Common myeloid progenitor, CD34-positive (primary cell): Measurements from ENCODE around the gene DMRT2.

Source experiments
- CTCF ChIA-PET: fragments of 350-600 bp; sonication (Branson Sonifier 250); formaldehyde crosslinking; loops from one replicate; lab custom pipeline; 2021; ENCODE audit warnings: antibody characterized with exemption; lab: Charles Lee
- POLR2A ChIA-PET: fragments of 350-600 bp; sonication (Branson Sonifier 250); formaldehyde crosslinking; loops from one replicate; lab custom pipeline; 2021; ENCODE audit warnings: antibody characterized with exemption; lab: Charles Lee
- DNase-seq, 3 donors: peaks; one replicate each; pipeline versions ENCODE4 v3.0.0 to v3.0.0-alpha.2; 2013
- H3K27ac ChIP-seq, 2 experiments: 1 replicate in 1 of 2; 2 replicates in 1 of 2; pipeline ENCODE4 v1.7.0; 2013; ENCODE audit warnings: inconsistent platforms in 2 of 2, low read length in 2 of 2, mild to moderate bottlenecking in 2 of 2, low read depth in 1 of 2, moderate library complexity in 1 of 2; ENCODE audit not compliant: severe bottlenecking in 2 of 2, insufficient read depth in 1 of 2, poor library complexity in 1 of 2
- H3K27me3 ChIP-seq, 5 experiments: replicated peaks in 2 of 5; 1 replicate in 3 of 5; 2 replicates in 2 of 5; pipeline versions ENCODE4 v1.6.1 to v1.7.0; 2013; ENCODE audit warnings: low read length in 4 of 5, mild to moderate bottlenecking in 2 of 5, moderate library complexity in 2 of 5, inconsistent platforms in 1 of 5; ENCODE audit not compliant: insufficient read depth in 5 of 5, control insufficient read depth in 4 of 5
- H3K36me3 ChIP-seq, 4 experiments: 1 replicate in 2 of 4; 2 replicates in 2 of 4; pipeline versions ENCODE4 v1.6.1 to v1.7.0; 2013; ENCODE audit warnings: low read length in 3 of 4, control low read depth in 1 of 4, mild to moderate bottlenecking in 1 of 4; ENCODE audit not compliant: control insufficient read depth in 4 of 4, insufficient read depth in 4 of 4
- H3K4me1 ChIP-seq, 4 experiments: 1 replicate in 3 of 4; 2 replicates in 1 of 4; pipeline versions ENCODE4 v1.6.1 to v1.7.1; 2013; ENCODE audit warnings: low read length in 3 of 4, mild to moderate bottlenecking in 3 of 4, control low read depth in 1 of 4, inconsistent platforms in 1 of 4, moderate library complexity in 1 of 4; ENCODE audit not compliant: control insufficient read depth in 4 of 4, insufficient read depth in 4 of 4; ENCODE audit errors: control extremely low read depth in 1 of 4
- H3K4me3 ChIP-seq, 7 experiments: 1 replicate in 4 of 7; 2 replicates in 3 of 7; pipeline versions ENCODE4 v1.5.1 to v1.7.0; 2013; ENCODE audit warnings: mild to moderate bottlenecking in 7 of 7, low read length in 6 of 7, moderate library complexity in 6 of 7, inconsistent platforms in 2 of 7, low read depth in 2 of 7, control low read depth in 1 of 7; ENCODE audit not compliant: insufficient read depth in 4 of 7, control insufficient read depth in 1 of 7; ENCODE audit errors: extremely low read depth in 1 of 7
- H3K9me3 ChIP-seq, 5 experiments: 1 replicate in 4 of 5; 2 replicates in 1 of 5; pipeline versions ENCODE4 v1.6.1 to v1.7.1; 2013; ENCODE audit warnings: low read length in 4 of 5, mild to moderate bottlenecking in 2 of 5, inconsistent platforms in 1 of 5, low read depth in 1 of 5, moderate library complexity in 1 of 5; ENCODE audit not compliant: control insufficient read depth in 4 of 5, insufficient read depth in 2 of 5; ENCODE audit errors: control extremely low read depth in 1 of 5
- WGBS: methylation state at CpG from one replicate; pipeline ENCODE4 v1.1.5; 2013; ENCODE audit not compliant: insufficient coverage; 5-methylcytosine and 5-hydroxymethylcytosine counted together

Gene DMRT2

DNA sequence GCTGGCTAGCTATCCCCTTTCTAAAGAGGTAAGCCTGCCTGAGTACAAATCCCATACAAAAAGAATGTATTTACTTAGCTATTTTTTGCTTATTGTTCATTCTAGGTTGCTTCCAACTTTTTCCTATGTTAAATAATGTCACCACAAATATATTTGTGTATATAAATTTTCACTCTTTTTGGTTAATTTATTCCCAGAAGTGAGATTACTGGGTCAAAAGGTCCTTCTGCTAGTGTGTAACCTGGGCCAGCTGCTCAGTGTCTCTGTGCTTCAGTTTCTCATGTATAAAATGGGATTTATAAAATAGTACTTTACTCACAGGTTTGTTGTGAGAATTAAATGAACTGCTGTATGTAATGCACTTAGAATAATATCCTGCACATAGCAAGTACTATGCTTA, 23.9 kb upstream of the DMRT2 start:
- Histone ChIP-seq H3K36me3 (no peaks in the 10 kb centered on the region), H3K9me3 (peaks cover 0 to 17% (median 4%) of the 10 kb centered on the region in 5 experiments), H3K27me3 (peaks cover 2 to 69% (median 15%) of the 10 kb centered on the region in 5 experiments), H3K4me1 (no peaks in the 10 kb centered on the region), H3K27ac (no peak overlapping the region), H3K4me3 (no peak overlapping the region)
- ChIA-PET POLR2A (no interaction called here), CTCF (no interaction called here)
- no peak for DNase-seq

DNA sequence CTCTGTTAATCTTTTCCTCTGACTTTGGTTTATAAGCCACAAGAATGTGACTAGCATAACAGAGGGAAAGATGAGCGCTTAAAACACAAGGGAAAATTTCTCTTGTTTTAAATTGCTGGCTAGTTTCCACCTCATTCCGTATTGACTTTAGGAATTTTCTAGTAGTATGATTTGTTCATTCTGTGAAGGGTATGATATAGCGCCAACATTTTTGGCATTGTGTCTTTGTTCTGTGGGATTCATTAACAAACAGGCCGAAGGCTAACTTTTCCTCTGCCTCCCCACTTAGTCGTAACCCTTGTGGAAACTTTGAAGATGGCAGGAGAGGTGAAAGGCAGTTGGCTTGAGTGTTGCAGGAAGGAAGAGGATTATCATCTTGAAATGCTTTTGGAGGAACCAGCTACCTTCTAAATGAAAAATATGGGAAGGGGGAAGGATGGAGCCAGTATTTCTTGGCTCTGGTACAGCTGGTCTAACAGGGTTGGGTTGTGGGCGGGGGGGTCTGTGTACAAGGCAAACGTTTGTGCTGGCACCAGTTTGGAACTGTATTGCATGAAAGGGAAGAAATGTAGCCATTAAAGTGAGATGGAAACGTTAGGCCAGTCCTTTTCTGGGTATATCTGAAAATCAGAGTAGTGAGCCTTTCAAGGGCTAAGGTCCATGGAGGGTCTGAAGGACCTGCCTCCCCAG, 21.5 kb upstream of the DMRT2 start:
- CTCF ChIA-PET: interaction anchor here (1.2 to 1.7 kb wide), 2 partner anchors 16 to 47 kb away, joined by 3 read pairs; no protein-coding TSS in a partner anchor

DNA sequence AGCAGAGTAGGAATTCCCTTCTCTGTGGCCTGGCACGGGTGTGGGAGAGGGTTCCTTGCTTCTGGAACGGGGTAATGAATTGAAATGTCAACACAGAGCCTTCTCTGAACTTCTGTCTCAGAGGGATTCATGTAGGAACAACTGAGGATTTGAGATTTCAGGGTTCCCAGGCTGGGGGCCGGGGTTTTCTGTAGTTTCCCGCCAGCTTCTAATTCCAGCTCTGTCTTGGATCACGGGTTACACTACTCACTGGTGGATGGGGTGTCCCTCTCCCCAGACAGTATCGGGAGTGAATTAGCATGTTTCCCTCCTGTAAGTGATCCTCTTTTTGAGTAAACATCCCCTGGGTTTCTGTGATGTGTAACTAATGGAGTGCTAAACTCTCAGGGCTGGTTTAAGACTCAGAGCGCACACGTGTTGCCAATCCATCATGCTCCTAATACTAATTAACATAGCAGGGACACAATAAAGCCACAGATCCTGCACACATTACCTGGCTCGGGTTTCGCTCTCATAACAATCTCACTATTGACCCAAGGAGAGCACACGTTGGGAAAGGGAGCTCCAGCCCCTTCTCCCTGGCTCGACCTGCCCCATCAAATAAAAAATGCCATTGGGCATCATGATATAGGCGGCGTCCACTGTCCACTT, 18.1 kb upstream of the DMRT2 start:
- H3K4me1 ChIP-seq: no peaks in the 10 kb centered on the region
- H3K27ac ChIP-seq: no peak overlapping the region
- CTCF ChIA-PET: no interaction called here
- WGBS: 82% methylated on average over 13 of the region's 14 CpGs
- POLR2A ChIA-PET: no interaction called here
- no peak for DNase-seq
- no peaks in the 10 kb centered on the region for H3K36me3 ChIP-seq
- H3K9me3 ChIP-seq: no peaks in the 10 kb centered on the region
- H3K4me3 ChIP-seq: no peak overlapping the region
- H3K27me3 ChIP-seq: peaks cover 6 to 75% (median 14%) of the 10 kb centered on the region in 5 experiments

More for the DNA sequence above, 21.5 kb upstream of the DMRT2 start:
- POLR2A ChIA-PET: no interaction called here
- Histone ChIP-seq H3K9me3 (peaks cover 0 to 4% (median 0%) of the 10 kb centered on the region in 5 experiments), H3K4me1 (no peaks in the 10 kb centered on the region), H3K36me3 (no peaks in the 10 kb centered on the region), H3K4me3 (no peak overlapping the region), H3K27me3 (peaks cover 4 to 78% (median 17%) of the 10 kb centered on the region in 5 experiments), H3K27ac (no peak overlapping the region)
- WGBS: 83% methylated on average over 8 of the region's 8 CpGs
- DNase-seq: no peak

DNA sequence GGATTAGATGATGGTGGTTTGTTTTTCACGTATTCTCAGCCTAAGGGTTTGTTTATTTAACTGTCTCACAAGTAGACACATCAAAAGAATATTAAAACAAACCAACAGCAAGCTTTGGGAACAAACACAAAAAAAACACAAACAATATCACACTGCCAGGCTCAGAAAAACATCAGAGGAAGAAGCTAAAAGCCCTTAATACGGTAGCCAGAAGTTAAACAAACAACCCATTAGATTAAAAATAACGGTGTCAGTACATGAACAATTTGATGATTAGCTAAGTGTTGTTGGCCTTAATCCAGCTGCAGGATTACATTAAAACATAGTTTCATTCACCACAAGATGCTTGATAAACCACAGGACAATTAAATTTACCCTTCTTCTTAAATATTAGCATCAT, 15.9 kb upstream of the DMRT2 start:
- H3K4me3 ChIP-seq: no peak overlapping the region
- WGBS: no CpG with 5 or more reads among the region's 3 CpGs
- no peak for DNase-seq
- H3K27ac ChIP-seq: no peak overlapping the region
- ChIA-PET POLR2A (no interaction called here), CTCF (interaction anchor here (0.9 to 1.7 kb wide), 3 partner anchors 22 to 141 kb away, joined by 3 to 5 read pairs (median 3); no protein-coding TSS in a partner anchor)
- no peaks in the 10 kb centered on the region for H3K36me3 ChIP-seq
- no peaks in the 10 kb centered on the region for H3K9me3 ChIP-seq
- peaks cover 12 to 78% (median 13%) of the 10 kb centered on the region in 5 experiments for H3K27me3 ChIP-seq
- no peaks in the 10 kb centered on the region for H3K4me1 ChIP-seq

GRCh38 chr9:1039589-1039988, 10.6 kb upstream of the DMRT2 start:
- Histone ChIP-seq H3K27me3 (peaks cover 30 to 92% (median 33%) of the 10 kb centered on the region in 5 experiments), H3K36me3 (no peaks in the 10 kb centered on the region), H3K9me3 (peaks cover 0 to 3% (median 0%) of the 10 kb centered on the region in 5 experiments), H3K4me3 (no peak overlapping the region), H3K4me1 (peaks cover 0 to 9% (median 4%) of the 10 kb centered on the region in 4 experiments), H3K27ac (no peak overlapping the region)
- WGBS: 74% methylated on average over 3 of the region's 4 CpGs
- ChIA-PET POLR2A (no interaction called here), CTCF (interaction anchor here (1.1 to 2.9 kb wide), 3 partner anchors 9 to 30 kb away, joined by 3 to 10 read pairs (median 5); no protein-coding TSS in a partner anchor)
- no peak for DNase-seq

DNA sequence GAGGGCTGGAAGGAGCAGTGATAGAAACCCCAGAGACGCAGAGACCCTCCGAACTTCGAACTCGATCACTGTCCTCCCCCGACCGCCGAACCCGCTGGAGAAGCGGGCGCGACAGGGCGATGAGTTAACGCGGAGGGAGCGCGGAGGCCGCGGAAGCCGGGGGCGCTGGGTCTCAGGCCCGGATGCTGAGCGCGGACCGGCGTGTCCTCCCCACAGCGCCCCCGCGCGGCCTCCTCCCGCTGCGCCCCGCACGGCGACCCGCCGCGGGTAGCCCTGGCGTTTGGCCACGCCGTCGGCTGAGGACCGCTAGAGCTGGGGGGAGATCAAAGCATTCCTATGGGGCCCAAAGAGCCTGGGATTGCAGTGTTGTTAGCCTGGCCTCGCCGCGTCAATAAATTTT, 7.7 kb upstream of the DMRT2 start:
- peaks cover 0 to 12% (median 0%) of the 10 kb centered on the region in 5 experiments for H3K9me3 ChIP-seq
- no peaks in the 10 kb centered on the region for H3K36me3 ChIP-seq
- ChIA-PET CTCF (interaction anchor here (1.6 kb wide), 1 partner anchor 15 kb away, joined by 3 read pairs; no protein-coding TSS in a partner anchor), POLR2A (no interaction called here)
- under 1% methylated on average over 37 of the region's 45 CpGs for WGBS
- DNase-seq: peak; percentile 51 to 65 (median 63)
- H3K4me3 ChIP-seq: peak overlapping the region in 5 of 7 experiments; percentile 11 to 55 (median 16)
- H3K27me3 ChIP-seq: peaks cover 27 to 97% (median 47%) of the 10 kb centered on the region in 5 experiments
- no peak overlapping the region for H3K27ac ChIP-seq
- H3K4me1 ChIP-seq: peaks cover 0 to 21% (median 9%) of the 10 kb centered on the region in 4 experiments

DNA sequence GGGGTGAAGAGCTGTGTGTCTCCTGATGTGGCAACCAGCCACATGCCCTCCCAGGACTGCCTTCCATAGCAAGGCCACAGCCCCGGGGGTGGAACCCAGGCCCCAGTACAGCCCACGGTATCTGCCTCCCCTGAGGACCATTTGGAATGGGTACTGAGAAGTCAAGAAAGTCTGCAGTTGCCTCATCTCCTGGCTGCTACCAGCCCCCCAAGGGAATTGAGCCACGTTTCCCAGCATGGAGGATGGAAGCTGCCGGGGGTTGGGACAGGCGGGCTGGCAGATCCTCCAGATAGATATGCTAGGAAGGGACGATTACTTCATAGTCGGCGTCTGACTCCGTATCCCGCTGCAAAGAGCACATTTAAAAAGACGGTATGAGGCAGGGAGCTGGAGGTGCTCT, 5.5 kb upstream of the DMRT2 start:
- H3K36me3 ChIP-seq: no peaks in the 10 kb centered on the region
- H3K9me3 ChIP-seq: peaks cover 0 to 23% (median 0%) of the 10 kb centered on the region in 5 experiments
- peaks cover 0 to 34% (median 17%) of the 10 kb centered on the region in 4 experiments for H3K4me1 ChIP-seq
- WGBS: 16% methylated on average over 10 of the region's 11 CpGs
- DNase-seq: no peak
- ChIA-PET POLR2A (no interaction called here), CTCF (interaction anchor here (0.9 kb wide), 1 partner anchor 75 kb away, joined by 3 read pairs; no protein-coding TSS in a partner anchor)
- H3K27ac ChIP-seq: no peak overlapping the region
- H3K27me3 ChIP-seq: peaks cover 18 to 100% (median 60%) of the 10 kb centered on the region in 5 experiments
- no peak overlapping the region for H3K4me3 ChIP-seq
